ENCODE measurements around the gene RPL10.

RPL10 gene

DNA sequence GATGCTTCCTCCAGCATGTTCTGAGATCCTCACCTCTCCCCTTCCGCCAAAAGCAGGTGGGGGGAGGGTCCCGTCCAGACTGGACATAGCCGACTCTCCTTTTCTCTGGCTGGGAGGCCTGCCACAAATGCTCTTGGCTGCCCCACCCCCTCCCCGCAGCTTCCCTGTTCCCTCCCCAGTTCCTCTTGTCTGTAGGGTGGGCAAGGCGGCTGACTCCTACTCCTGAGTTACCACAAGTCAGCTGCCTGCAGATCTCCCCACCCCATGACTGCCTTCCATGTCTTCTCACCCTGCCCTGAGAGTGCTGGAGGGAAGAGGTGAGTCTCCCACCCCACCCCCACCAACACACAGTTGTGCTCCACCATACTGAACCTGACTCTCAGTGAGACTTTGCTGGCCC is 33.2 kb downstream of the RPL10 start:
- no peak for DNase-seq

DNA sequence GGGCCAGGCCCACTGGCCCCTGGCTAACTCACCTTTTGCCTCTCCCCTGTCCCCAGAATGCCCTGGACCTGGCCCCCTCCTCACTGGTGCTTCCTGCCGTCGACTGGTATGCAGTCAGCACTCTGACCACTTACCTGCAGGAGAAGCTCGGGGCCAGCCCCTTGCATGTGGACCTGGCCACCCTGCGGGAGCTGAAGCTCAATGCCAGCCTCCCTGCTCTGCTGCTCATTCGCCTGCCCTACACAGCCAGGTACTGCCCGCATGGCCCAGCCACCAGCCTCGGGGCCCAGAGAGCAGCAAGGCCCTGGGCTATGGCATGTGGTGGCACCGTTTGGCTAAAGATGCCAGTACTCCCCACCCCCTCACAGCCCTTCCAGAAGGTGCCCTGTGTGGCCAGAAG is 34.0 kb downstream of the RPL10 start:
- DNase-seq, result no peak

DNA sequence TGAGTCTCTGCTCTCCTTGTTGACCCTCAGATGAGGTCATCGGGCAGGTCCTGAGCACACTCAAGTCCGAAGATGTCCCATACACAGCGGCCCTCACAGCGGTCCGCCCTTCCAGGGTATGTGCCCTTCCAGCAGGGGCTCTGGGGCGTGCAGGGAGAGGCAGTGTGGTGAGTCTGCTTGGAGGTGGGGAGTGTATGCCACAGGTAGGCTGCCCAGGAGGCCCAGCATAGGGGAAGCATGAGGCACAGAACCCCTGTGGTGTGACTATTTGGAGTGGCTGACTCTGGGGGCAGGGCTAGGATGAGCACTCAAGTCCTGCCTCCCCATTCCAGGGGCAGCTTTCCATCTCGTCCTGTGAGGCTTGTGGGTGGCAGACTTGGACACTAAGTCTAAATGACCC is 35.4 kb downstream of the RPL10 start:
- no peak for DNase-seq

DNA sequence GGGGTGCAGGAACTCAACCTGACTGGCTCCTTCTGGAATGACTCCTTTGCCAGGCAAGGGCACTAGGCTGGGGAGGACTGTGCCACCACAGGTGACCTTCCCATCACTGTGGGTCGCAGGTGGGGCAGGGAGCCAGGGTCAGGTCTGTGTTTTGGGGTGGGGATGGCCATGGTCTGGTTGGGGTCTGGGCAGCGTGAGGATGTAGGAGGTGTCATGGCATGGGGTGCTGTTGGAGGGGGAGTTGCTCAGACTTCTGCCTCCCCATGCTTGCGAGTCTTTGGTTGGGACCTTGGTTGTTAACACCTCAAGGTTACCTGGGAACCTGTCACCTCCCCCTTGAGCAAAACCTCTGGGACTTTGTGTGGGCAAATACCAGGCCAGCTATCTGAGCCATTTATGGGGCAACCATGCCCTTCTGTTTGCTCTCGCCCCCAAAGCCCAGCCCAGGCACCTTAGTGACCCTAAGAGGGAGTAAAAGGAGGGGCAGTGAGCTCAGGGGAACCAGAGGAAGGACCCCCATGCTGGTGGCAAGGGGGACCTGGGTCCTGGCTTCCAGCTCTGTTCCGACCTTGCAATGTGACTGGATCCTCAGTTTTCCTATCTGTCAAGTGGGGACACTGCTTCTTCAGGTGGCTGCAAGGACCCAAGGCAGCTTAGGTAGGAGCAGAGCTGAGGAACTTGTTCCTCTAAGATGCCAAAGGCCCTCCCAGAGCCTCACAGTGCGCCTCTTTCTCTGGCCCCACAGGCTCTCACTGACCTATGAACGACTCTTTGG is 36.4 kb downstream of the RPL10 start:
- no peak for DNase-seq

- no peak for DNase-seq
Measured at GRCh38 chrX:154435171-154435733, 37.1 kb downstream of the RPL10 start.

DNA sequence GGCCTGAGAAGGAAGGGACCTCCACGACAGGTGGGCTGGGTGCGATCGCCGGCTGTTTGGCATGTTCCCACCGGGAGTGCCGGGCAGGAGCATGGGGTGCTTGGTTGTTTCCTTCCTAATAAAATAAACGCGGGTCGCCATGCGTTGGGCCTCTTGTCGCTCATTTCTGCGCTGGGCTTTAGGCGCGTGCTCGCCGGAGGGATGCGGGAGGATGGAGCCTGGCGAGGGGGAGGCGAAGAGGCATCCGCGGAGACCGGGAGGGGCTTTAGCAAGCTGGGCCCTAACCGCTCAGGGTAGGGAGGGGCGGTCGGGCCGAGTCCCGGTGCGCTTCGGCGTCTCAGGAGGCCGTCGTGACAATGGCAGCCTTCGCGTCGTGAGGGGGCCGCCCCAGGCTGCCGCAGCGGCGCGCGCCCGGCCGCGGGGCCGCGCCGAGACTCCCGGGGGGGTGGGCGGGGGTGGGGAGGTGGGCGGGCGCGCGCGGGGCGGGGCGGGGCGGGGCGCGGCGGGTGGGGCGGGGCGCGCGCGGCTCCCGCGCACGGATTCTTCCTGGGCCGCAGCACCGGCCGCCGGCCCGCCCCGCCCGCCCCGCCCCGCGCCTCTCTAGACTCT is 38.3 kb downstream of the RPL10 start:
- peak; percentile 60 for DNase-seq

DNA sequence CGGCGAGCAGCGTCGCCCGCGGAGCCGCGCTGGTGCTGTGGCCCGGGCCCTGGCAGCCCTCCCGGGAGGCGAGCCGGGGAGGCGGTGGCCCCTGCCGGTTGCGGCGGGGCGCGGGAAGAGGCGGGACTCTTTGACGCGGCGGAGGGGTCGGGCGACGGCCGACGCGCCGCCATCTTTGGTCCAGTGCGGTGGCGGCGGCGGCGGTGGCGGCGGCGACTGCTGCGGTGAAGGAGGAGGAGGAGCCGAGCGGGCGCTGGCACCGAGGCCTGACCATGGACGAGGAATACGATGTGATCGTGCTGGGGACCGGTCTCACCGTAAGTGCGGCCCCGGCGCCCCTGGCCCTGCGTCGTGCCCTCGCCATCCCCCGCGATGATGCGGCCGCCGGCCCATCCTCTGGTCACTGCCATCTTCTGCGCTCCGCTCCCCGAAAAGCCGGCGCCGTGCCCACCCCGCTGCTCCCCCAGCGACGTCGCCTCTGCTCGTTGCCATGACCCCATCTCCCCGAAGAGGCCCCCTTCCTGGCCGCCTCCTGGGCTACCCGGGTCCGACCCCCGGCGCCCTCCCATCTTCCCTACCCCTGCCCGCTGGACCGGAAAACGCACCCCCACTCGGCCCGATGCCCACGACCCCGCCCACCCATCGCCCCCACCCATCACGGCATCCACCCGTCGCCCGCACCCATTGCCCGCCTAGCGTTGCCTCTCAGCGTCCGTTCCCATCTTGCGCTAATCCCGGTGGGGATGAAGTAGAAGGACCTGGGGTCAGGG is 39.0 kb downstream of the RPL10 start, which contains the start of gene GDI1:
Gene GDI1 (plus strand): TSS at position 172 of the 770 bp plus-strand sequence. CDS start 101 bp downstream, at position 273.
- DNase-seq, result peak; percentile 71

DNA sequence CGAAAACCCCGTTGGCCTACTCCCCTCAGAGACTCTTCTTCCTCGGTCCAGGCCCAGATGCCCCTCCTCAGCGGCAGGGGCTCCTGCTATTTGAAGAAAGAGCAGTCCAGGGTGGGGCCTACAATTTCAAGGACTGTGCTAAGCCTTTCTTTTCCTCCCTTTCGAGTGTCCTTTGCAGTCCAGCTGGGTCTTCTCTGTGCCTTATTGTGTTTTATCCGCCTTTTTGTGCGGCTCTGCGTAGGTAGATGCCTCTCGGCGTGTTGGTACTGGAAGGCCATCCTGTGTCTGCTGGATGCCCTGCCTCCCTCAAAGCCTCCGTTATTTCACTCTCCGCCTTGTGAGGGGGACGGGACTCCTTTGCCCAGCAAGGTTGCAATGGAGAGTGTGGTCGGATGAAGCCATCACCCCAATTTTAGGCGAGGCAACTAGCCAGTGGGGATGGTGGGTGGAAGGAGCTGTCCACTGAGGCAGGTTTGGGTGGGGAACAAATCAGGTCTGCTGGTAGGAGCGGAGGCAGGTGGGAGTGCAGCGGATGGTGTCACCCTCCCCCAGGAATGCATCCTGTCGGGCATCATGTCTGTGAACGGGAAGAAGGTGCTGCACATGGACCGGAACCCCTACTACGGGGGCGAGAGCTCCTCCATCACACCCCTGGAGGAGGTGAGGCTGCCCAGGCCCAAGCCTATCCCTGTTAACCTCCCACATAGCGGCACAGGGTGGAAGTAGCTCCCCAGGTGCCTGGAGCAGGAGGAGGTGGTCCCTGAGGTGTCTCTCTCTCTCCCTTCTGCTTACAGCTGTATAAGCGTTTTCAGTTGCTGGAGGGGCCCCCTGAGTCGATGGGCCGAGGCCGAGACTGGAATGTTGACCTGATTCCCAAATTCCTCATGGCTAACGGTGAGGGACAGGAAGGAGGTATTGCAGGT is 40.1 kb downstream of the RPL10 start:
- DNase-seq, result no peak

GRCh38 chrX:154439841-154440240 is 41.7 kb downstream of the RPL10 start:
- no peak for DNase-seq

- DNase-seq, result no peak
Measured at GRCh38 chrX:154440623-154441357, 42.6 kb downstream of the RPL10 start.

DNA sequence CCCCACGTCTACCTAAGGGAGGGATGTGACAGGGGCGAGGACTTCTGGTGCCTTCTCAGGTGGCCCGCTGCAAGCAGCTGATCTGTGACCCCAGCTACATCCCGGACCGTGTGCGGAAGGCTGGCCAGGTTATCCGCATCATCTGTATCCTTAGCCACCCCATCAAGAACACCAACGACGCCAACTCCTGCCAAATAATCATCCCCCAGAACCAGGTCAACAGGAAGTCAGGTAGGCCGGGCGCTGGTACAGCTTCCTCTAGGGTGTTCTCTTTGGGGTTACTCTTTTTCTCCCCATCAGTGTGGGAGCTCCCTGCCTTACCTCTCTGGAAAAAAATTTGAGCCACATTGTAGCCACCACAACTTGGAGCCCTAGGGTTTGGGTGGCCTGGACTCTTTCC is 43.4 kb downstream of the RPL10 start:
- DNase-seq, result no peak

DNA sequence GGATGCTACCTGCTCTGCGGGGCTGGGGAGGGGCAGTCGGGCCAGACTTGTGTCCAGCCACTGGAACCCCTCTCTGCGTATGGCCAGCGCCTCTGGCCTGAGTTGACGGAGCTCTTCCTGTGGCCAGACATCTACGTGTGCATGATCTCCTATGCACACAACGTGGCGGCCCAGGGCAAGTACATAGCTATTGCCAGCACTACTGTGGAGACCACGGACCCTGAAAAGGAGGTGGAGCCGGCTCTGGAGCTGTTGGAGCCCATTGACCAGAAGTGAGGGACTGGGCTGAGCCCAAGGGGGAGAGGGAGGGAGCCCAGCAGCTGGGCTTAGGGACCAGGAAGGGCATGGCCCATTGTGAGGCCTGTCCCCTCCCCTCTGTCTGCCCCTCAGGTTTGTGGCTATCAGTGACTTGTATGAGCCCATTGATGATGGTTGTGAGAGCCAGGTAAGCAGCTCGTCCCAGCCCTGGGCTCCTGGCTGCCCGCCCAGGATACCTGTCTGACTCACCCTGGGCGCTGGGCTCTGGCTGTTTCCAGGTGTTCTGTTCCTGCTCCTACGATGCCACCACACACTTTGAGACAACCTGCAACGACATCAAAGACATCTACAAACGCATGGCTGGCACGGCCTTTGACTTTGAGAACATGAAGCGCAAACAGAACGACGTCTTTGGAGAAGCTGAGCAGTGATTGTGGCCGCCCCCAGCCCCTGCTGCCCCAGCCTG is 44.0 kb downstream of the RPL10 start:
- no peak for DNase-seq

DNA sequence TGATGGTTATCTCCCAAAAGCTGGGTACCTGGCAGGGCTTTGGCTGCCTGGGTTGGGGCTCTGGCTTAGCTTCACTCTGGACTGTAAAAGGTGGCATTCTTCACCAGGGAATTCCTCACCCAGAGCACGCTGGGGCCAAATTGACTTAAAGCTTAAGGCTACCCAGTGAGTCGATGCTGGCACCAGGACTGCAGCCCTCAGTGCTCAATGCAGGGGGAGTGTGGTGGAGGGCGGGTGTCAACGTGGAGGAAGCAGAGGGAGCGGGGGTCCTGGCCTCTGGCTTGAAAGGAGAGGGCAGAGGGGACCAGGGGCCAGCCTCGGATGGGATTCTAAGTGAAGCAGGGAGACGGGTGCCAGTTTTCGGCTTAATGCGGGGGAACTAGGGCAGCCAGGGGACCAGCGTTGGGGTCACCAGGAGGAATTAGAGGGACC is 45.3 kb downstream of the RPL10 start:
- no peak for DNase-seq

GRCh38 chrX:154443992-154444754 is 46.0 kb downstream of the RPL10 start, which contains the start of gene FAM50A:
TSS of gene FAM50A (plus strand) at chrX:154444141. CDS start at chrX:154444236, 95 bp downstream.
- DNase-seq, result peak; percentile 74

DNA sequence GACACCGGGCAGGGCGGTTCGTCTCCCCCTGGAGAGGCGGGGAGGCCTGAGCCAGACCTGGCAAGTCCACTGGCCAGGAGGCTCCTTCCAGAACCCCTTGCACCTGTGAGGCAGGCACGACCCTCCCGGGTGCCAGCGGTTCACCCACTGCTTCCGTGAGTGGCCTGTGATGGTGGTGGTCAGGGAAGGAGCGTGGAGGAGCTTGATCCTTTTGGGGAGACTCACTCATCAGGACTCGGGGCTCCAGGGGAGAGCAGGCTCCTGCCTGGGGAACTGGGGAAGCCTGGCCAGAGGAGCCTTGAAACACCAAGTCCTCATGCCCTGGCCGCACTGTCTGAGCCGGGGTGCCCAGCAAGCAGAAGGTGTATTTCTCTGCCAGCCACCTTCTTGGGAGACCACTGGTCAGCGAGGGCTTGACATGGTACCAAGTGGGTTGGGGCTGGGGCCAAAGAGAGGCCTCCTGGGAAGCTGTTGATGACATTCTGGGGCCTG is 46.6 kb downstream of the RPL10 start:
- no peak for DNase-seq

DNA sequence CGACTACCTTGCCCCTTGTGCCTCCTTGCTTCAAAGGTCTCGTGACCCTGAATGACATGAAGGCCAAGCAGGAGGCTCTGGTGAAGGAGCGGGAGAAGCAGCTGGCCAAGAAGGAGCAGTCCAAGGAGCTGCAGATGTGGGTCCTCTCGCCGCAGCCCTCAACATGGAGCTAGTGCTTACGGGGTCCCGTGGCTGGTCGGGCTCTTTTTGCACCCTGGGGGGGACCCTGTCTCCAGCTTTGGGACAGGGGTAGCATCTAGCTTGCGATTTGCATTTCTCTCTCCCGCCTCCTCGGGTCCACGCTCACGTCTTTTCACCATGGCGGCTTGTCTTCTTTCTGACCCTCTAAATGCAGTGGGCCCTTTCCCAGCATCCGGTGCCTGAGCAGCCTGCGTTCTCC is 47.6 kb downstream of the RPL10 start:
- DNase-seq, result no peak

DNA sequence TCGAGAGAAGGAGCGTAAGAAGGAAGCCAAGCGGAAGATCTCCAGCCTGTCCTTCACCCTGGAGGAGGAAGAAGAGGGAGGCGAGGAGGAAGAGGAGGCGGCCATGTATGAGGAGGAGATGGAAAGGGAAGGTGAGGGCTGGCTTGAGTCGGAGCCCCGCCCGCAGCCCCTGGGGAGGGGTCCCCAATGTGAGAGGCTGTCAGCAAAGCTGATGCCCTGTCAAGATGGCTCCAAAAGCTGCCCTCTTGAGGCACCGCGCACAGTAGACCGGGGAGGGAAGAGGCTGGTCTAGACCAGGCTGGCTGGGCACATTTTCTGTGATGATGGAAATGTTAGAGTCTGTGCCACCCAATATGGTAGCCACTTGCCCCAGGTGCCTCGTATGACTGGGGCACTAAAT is 48.3 kb downstream of the RPL10 start:
- no peak for DNase-seq

- DNase-seq, result no peak
Measured at GRCh38 chrX:154448484-154448883, 50.3 kb downstream of the RPL10 start.

DNA sequence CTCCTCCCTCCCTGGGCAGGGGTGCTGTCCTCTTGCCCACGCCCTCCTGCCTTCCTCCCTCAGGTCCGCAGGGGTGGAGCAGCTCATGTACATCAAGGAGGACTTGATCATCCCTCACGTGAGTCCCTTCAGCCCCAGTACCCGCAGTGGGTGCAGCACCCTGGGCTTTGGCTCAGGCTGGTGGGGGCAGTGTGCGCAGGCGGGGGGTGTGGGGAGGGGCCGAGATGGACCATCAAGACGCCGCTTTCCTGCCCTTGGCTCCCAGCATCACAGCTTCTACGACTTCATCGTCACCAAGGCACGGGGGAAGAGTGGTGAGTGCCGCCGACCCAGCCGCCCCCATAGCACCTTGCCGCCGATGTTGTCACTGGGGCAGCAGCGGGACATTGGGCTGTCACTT is 51.4 kb downstream of the RPL10 start:
- DNase-seq, result no peak
